ENCODE data around the gene ARHGAP6.
"Not testable (repeated sequence)": the region's sequence is repeated elsewhere in the genome, so short reads cannot be mapped to it uniquely, and the experiment has no call there.

The ARHGAP6 gene

GRCh38 chrX:11272863-11273262 is 392.9 kb downstream of the ARHGAP6 start:
- DNase-seq: no peak

GRCh38 chrX:11272290-11272689 is 393.4 kb downstream of the ARHGAP6 start:
- no peak for DNase-seq

- no peak for DNase-seq
Observed at GRCh38 chrX:11269996-11270395, 395.7 kb downstream of the ARHGAP6 start.

GRCh38 chrX:11269006-11269405 is 396.7 kb downstream of the ARHGAP6 start:
- DNase-seq: no peak

- no peak for DNase-seq
Observed at GRCh38 chrX:11267425-11267824, 398.3 kb downstream of the ARHGAP6 start.

- DNase-seq: no peak
Observed at GRCh38 chrX:11266573-11267003, 399.1 kb downstream of the ARHGAP6 start.

GRCh38 chrX:11265352-11265751 is 400.4 kb downstream of the ARHGAP6 start:
- DNase-seq: no peak

GRCh38 chrX:11264925-11265324 is 400.8 kb downstream of the ARHGAP6 start:
- DNase-seq: no peak

GRCh38 chrX:11261260-11261659 is 404.5 kb downstream of the ARHGAP6 start:
- DNase-seq: no peak

- DNase-seq: no peak
Observed at GRCh38 chrX:11259437-11259836, 406.3 kb downstream of the ARHGAP6 start.

GRCh38 chrX:11257711-11258110 is 408.0 kb downstream of the ARHGAP6 start:
- DNase-seq: no peak

- no peak for DNase-seq
Observed at GRCh38 chrX:11257290-11257689, 408.4 kb downstream of the ARHGAP6 start.

- DNase-seq: no peak
Observed at GRCh38 chrX:11254417-11255109, 411.2 kb downstream of the ARHGAP6 start.

GRCh38 chrX:11244636-11245035 is 421.1 kb downstream of the ARHGAP6 start:
- no peak for DNase-seq

GRCh38 chrX:11242704-11243103 is 423.0 kb downstream of the ARHGAP6 start:
- DNase-seq: no peak

- no peak for DNase-seq
Observed at GRCh38 chrX:11241720-11242119, 424.0 kb downstream of the ARHGAP6 start.

GRCh38 chrX:11239230-11239629 is 426.5 kb downstream of the ARHGAP6 start:
- DNase-seq: no peak

GRCh38 chrX:11235377-11235776 is 430.3 kb downstream of the ARHGAP6 start:
- DNase-seq: not testable (repeated sequence)

GRCh38 chrX:11215191-11215921 is 450.4 kb downstream of the ARHGAP6 start:
- DNase-seq: no peak

- DNase-seq: no peak
Observed at GRCh38 chrX:11214346-11215190, 451.2 kb downstream of the ARHGAP6 start.

- no peak for DNase-seq
Observed at GRCh38 chrX:11212741-11213140, 453.0 kb downstream of the ARHGAP6 start.

- no peak for DNase-seq
Observed at GRCh38 chrX:11210415-11210801, 455.3 kb downstream of the ARHGAP6 start.

GRCh38 chrX:11209798-11210414 is 455.8 kb downstream of the ARHGAP6 start:
- no peak for DNase-seq

Measured in DMS79 treated with DMSO at 0.1 percent for 48 hours (cell line).